SJCRH30 (cell line): Measurements from ENCODE around the gene TRIM41. TPM values are rescaled to one million over a fixed set of nuclear protein-coding genes. Genes with fewer than 3 reads are reported as not detected.
"Not testable (repeated sequence)": the region's sequence is repeated elsewhere in the genome, so short reads cannot be mapped to it uniquely, and the experiment has no call there.

Experiments used
- DNase-seq, 2 experiments: peaks; one replicate each; pipeline ENCODE4 v3.0.0-alpha.2; 2015 to 2020
- H3K27ac ChIP-seq: fragments of 250-450 bp; sonication (Bioruptor Pico); 2 replicates; pipeline ENCODE4 v1.5.1; 2020; ENCODE audit warnings: mild to moderate bottlenecking, moderate library complexity
- H3K27me3 ChIP-seq: fragments of 250-450 bp; sonication (Bioruptor Pico); 2 replicates; pipeline ENCODE4 v1.5.1; 2020; ENCODE audit warnings: mild to moderate bottlenecking, moderate library complexity
- H3K36me3 ChIP-seq: fragments of 250-450 bp; sonication (Bioruptor Pico); 2 replicates; pipeline ENCODE4 v1.5.1; 2020; ENCODE audit warnings: mild to moderate bottlenecking, moderate library complexity
- H3K4me1 ChIP-seq: fragments of 250-450 bp; sonication (Bioruptor Pico); 2 replicates; pipeline ENCODE4 v1.5.1; 2020; ENCODE audit warnings: mild to moderate bottlenecking, moderate library complexity
- H3K4me3 ChIP-seq: fragments of 250-450 bp; sonication (Bioruptor Pico); 2 replicates; pipeline ENCODE4 v1.5.1; 2020; ENCODE audit warnings: mild to moderate bottlenecking, moderate library complexity
- H3K9me3 ChIP-seq: fragments of 250-450 bp; sonication (Bioruptor Pico); replicated peaks from 2 replicates; pipeline ENCODE4 v1.5.1; 2020; ENCODE audit warnings: mild to moderate bottlenecking, moderate library complexity
- total RNA-seq: library from RNA; depleted of rRNA; stranded (reverse); fragments of >200 nt; shearing (Covaris generic); gene quantifications from 2 replicates; pipeline ENCODE4 v1.2.3, GENCODE V29; 2014; rRNA removed

TRIM41 gene
- total RNA-seq, 1 experiment from 2014 or later: 17.8 TPM

GRCh38 chr5:181282874-181283273 lies 59.8 kb downstream of the TRIM41 start:
- H3K9me3 ChIP-seq: no peaks in the 10 kb centered on the region
- peaks cover 9% of the 10 kb centered on the region; the same call in 1 of the 2 replicates for H3K36me3 ChIP-seq
- no peaks in the 10 kb centered on the region for H3K4me1 ChIP-seq
- DNase-seq: no peak
- H3K27me3 ChIP-seq: no peaks in the 10 kb centered on the region
- H3K4me3 ChIP-seq: no peak overlapping the region
- no peak overlapping the region for H3K27ac ChIP-seq

GRCh38 chr5:181283347-181283746 lies 60.3 kb downstream of the TRIM41 start:
- H3K27ac ChIP-seq: no peak overlapping the region
- DNase-seq: no peak
- no peaks in the 10 kb centered on the region for H3K9me3 ChIP-seq

GRCh38 chr5:181283841-181284755 lies 61.0 kb downstream of the TRIM41 start:
- H3K27ac ChIP-seq, H3K27me3 ChIP-seq, H3K4me3 ChIP-seq, DNase-seq, H3K36me3 ChIP-seq, H3K4me1 ChIP-seq, H3K9me3 ChIP-seq: not testable (repeated sequence)

More at GRCh38 chr5:181283347-181283746, 60.3 kb downstream of the TRIM41 start:
- peaks cover 9% of the 10 kb centered on the region; the same call in 1 of the 2 replicates for H3K36me3 ChIP-seq
- no peaks in the 10 kb centered on the region for H3K4me1 ChIP-seq
- no peaks in the 10 kb centered on the region for H3K27me3 ChIP-seq
- no peak overlapping the region for H3K4me3 ChIP-seq

Other genes with a start within 250 kb of the TRIM41 start
- not detected in 2 replicates for gene BTNL3, start 234.4 kb upstream of the TRIM41 start, total RNA-seq
- not detected in 2 replicates for gene BTNL9, start 183.0 kb upstream of the TRIM41 start, total RNA-seq
- gene OR2V1, start 92.1 kb upstream of the TRIM41 start, total RNA-seq: 0.10 TPM in 1 of 2 replicates, not detected in the other
- not detected in 2 replicates for gene OR2V2, start 75.7 kb upstream of the TRIM41 start, total RNA-seq
- gene TRIM7, start 18.1 kb upstream of the TRIM41 start, total RNA-seq: 6.9 and 9.0 TPM in 2 replicates
- 5,838 and 6,264 TPM in 2 replicates for gene RACK1, start 20.6 kb downstream of the TRIM41 start, total RNA-seq
- 5.3 and 7.9 TPM in 2 replicates for gene TRIM52, start 37.9 kb downstream of the TRIM41 start, total RNA-seq
- 0.18 TPM in 1 of 2 replicates, not detected in the other for gene OR4F3, start 144.0 kb downstream of the TRIM41 start, total RNA-seq